ENCODE data around the gene CFP. TPM values are rescaled to one million over a fixed set of nuclear protein-coding genes. Genes with fewer than 3 reads are reported as not detected.

CFP gene
- total and polyA plus RNA-seq, 8 donors: 0.31 to 4.1 (median 1.6) TPM

DNA sequence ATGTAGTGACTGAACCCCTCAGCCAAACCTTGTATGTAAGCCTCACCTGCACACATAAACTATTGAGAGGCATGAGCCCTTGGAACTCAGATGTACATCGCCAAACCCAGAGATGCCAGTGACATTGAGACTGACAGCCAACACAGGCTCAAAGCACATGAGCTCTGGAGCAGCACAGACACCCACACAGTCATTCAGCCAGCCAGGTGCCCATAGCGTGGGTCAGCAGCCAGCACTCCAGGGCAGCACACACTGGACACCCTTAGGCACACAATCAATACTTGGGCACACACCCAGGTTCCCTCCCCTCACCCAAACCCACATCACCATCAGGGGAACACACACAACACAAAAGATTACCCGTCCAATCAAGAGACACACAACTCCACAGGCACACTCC is 51.8 kb downstream of the CFP start:
- H3K4me3 ChIP-seq: no peak overlapping the region
- no peaks in the 10 kb centered on the region for H3K36me3 ChIP-seq
- no peak overlapping the region for H3K27ac ChIP-seq
- ATAC-seq (no peak), FAIRE-seq (no peak), DNase-seq (no peak)
- no peaks in the 10 kb centered on the region for H3K27me3 ChIP-seq
- H3K4me1 ChIP-seq: no peaks in the 10 kb centered on the region
- TF ChIP-seq, protein P1, sequence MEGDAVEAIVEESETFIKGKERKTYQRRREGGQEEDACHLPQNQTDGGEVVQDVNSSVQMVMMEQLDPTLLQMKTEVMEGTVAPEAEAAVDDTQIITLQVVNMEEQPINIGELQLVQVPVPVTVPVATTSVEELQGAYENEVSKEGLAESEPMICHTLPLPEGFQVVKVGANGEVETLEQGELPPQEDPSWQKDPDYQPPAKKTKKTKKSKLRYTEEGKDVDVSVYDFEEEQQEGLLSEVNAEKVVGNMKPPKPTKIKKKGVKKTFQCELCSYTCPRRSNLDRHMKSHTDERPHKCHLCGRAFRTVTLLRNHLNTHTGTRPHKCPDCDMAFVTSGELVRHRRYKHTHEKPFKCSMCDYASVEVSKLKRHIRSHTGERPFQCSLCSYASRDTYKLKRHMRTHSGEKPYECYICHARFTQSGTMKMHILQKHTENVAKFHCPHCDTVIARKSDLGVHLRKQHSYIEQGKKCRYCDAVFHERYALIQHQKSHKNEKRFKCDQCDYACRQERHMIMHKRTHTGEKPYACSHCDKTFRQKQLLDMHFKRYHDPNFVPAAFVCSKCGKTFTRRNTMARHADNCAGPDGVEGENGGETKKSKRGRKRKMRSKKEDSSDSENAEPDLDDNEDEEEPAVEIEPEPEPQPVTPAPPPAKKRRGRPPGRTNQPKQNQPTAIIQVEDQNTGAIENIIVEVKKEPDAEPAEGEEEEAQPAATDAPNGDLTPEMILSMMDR (IDR thresholded peaks at IDR 0.05): no peak
- intact Hi-C loops (cut with DNase I): no loop called here
- no peaks in the 10 kb centered on the region for H3K9me3 ChIP-seq
- 50 to 57% methylated on average over 3 of the region's 3 CpGs for WGBS, 2 donors

DNA sequence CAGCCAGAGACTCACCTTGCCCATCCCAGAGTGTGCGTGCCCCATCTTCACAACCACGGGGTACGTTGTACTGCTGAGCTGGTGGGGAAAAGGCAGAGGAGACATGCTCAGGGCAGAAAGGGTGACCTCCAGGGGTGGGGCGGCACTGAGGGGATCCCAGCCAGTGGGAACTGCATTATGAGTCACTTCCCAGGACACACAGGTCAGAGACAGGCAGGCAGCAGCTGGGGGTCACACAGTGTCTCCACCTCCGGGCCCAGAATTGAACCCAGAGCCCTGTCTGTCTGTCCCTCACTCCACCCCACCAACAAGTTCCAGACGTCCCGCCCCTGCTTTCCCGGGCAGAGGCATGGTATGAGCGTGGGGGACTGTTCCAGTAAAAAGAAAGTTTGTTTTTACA is 52.3 kb downstream of the CFP start:
- no peak for DNase-seq
- H3K4me1 ChIP-seq: no peaks in the 10 kb centered on the region
- TF ChIP-seq, protein P1 (IDR thresholded peaks at IDR 0.05): no peak
- ATAC-seq: no peak
- WGBS, 2 donors: 57 to 67% methylated on average over 9 of the region's 9 CpGs
- FAIRE-seq: no peak
- H3K27ac ChIP-seq: no peak overlapping the region
- H3K36me3 ChIP-seq: no peaks in the 10 kb centered on the region
- H3K9me3 ChIP-seq: no peaks in the 10 kb centered on the region
- intact Hi-C loops (cut with DNase I): no loop called here
- no peak overlapping the region for H3K4me3 ChIP-seq
- H3K27me3 ChIP-seq: no peaks in the 10 kb centered on the region

DNA sequence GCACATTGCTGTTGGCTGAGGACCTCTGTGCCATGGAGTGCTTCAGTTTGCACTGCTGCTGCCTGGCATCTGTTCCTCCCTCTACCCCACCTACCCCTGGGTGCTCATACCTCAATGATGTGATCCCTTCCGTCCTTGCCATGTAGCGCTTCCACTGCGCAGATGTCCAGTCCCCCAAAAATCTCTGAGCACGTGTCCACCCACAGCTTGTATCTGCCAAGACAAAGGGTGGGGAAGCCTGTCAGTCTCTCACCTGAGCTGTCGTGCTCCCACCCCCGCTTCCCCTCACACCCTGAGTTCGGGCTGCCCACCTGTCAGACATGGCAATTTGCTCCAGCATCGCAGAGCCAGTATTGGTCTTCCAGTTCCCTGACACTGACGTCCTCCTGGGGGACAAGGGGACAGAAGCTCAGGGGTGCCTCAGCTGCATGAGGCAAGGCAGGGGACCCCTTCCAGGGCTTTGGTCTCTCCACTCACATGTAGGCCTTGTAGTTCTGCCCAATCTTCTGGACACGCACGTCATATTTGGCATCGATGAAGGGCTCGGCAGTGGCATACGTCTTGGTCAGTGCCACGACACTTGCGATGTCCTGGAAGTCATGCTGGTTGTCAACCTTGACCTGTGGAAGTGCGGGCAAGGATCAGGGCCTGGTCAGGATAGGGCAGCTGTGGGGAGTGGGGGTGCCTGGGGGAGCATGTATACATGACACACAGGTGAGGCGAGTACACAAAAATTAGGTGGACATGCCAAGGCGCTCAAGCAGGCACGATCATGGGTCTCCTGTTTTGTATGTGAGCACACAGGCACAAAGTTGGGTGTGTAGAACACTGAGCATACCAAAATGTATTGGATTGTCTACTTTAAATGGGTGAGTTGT is 53.5 kb downstream of the CFP start:
- 88 to 89% methylated on average over 20 of the region's 20 CpGs for WGBS, 2 donors
- no peak for FAIRE-seq
- no peak for DNase-seq
- Histone ChIP-seq H3K4me1 (no peaks in the 10 kb centered on the region), H3K27ac (no peak overlapping the region), H3K9me3 (no peaks in the 10 kb centered on the region), H3K36me3 (no peaks in the 10 kb centered on the region), H3K27me3 (no peaks in the 10 kb centered on the region), H3K4me3 (no peak overlapping the region)
- intact Hi-C loops (cut with DNase I): no loop called here
- TF ChIP-seq, protein P1 (IDR thresholded peaks at IDR 0.05): no peak
- no peak for ATAC-seq

DNA sequence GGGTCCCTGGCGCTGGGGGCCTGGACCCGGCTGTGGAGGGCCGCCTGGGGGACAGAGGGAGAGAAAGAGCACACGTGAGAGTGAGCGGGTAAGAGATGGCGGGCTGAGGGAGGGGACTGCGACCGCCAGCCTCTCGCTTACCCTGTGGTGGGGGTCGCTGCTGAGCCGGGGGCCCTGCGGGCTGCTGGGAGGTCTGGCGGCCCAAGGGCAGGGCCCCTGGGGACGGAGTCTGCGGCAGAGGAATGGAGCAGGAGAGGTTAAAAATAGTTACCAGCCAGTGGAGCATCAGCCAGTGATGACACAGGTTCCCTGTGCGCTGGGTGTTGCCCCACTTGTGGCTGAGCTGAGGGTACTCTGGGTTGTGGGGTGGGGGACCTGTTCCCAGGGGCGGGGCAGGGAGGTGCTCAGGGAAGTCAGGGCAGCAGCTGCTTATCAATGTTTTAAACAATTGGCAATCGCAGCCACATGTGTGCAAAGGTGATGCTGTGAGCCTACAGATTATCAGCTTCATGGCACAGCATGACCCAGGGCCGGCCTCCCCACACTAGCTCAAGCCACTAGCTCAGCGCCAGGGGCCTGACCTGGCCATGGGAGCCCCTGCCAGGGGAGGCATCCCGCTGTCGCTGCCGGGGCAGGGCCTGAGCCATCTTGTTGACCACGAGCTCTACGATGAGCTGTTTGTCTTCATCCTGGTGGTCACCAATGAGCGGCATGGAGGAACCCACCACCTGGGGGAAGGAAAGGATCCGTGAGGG is 55.0 kb downstream of the CFP start:
- no peak overlapping the region for H3K27ac ChIP-seq
- 56% methylated on average over 27 of the region's 27 CpGs for WGBS, 2 donors
- no peak for FAIRE-seq

More for the DNA sequence above, 55.0 kb downstream of the CFP start:
- intact Hi-C loops (cut with DNase I): no loop called here
- ATAC-seq (no peak), DNase-seq (no peak)
- Histone ChIP-seq H3K9me3 (no peaks in the 10 kb centered on the region), H3K4me3 (no peak overlapping the region), H3K4me1 (no peaks in the 10 kb centered on the region), H3K36me3 (peaks cover 0 to 1% (median 0%) of the 10 kb centered on the region in 3 donors), H3K27me3 (no peaks in the 10 kb centered on the region)
- TF ChIP-seq, protein P1 (IDR thresholded peaks at IDR 0.05): no peak

Measured in pancreas (tissue), 10 donors.